Measurements from ENCODE around the gene TOB2. TPM values are rescaled to one million over a fixed set of nuclear protein-coding genes. Genes with fewer than 3 reads are reported as not detected.
A peak's percentile ranks its signal among the peaks of the same experiment; 100 is the strongest.

TOB2 gene
- polyA plus RNA-seq, 1 donor from 2014 or later: 8.2 TPM

- peak overlapping the region; percentile 87 for H3K4me2 ChIP-seq (ENCODE audit: low read length)
- peak overlapping the region; percentile 63 for H3K4me3 ChIP-seq (ENCODE audit: low read length)
- H3K79me2 ChIP-seq (replicated peaks; ENCODE audit: insufficient read depth, low read length): peaks cover 68% of the 10 kb centered on the region
- H3K36me3 ChIP-seq (ENCODE audit: insufficient read depth, low read length): no peaks in the 10 kb centered on the region
- TF ChIP-seq REST (IDR thresholded peaks at IDR 0.05; ENCODE audit: borderline replicate concordance) (peak; percentile 51), EP300 (conservative IDR thresholded peaks at IDR 0.05; ENCODE audit: poor library complexity, severe bottlenecking) (peak; percentile 81), POLR2AphosphoS5 (IDR thresholded peaks at IDR 0.05) (peak; percentile 76), TAF1 (IDR thresholded peaks at IDR 0.05; ENCODE audit: low read depth) (peak; percentile 60), EZH2 (IDR thresholded peaks at IDR 0.05; ENCODE audit: borderline replicate concordance, insufficient read depth, low read length, poor library complexity, severe bottlenecking) (no peak), SMC3 (conservative IDR thresholded peaks at IDR 0.05; ENCODE audit: poor library complexity) (peak; percentile 76), RAD21 (conservative IDR thresholded peaks at IDR 0.05) (peak; percentile 66), MXI1 (conservative IDR thresholded peaks at IDR 0.05; ENCODE audit: poor library complexity, severe bottlenecking) (peak; percentile 58), CTCF (IDR thresholded peaks at IDR 0.05; ENCODE audit: poor library complexity, severe bottlenecking) (peak; percentile 69)
- H3K27ac ChIP-seq (ENCODE audit: low read length): peak overlapping the region; percentile 98
- no peaks in the 10 kb centered on the region for H3K27me3 ChIP-seq (ENCODE audit: insufficient read depth, low read depth, low read length)
- peak overlapping the region; percentile 22 for H2AFZ ChIP-seq (ENCODE audit: low read depth, low read length)
- no peaks in the 10 kb centered on the region for H3K9me2 ChIP-seq (ENCODE audit: insufficient read depth, low read length)
- peaks cover 4% of the 10 kb centered on the region for H3F3A ChIP-seq (ENCODE audit: insufficient read depth, low read length, poor library complexity, severe bottlenecking)
- H3K9ac ChIP-seq (ENCODE audit: low read length): peak overlapping the region; percentile 80
- no peaks in the 10 kb centered on the region for H4K20me1 ChIP-seq (ENCODE audit: insufficient read depth)
- H3K9me3 ChIP-seq (ENCODE audit: low read length): no peaks in the 10 kb centered on the region
Measured at GRCh38 chr22:41479671-41480396, 33.2 kb upstream of the TOB2 start.

- H3K9me2 ChIP-seq (ENCODE audit: insufficient read depth, low read length): no peaks in the 10 kb centered on the region
- H3K36me3 ChIP-seq (ENCODE audit: insufficient read depth, low read length): no peaks in the 10 kb centered on the region
- peak overlapping the region; percentile 63 for H3K4me3 ChIP-seq (ENCODE audit: low read length)
- H4K20me1 ChIP-seq (ENCODE audit: insufficient read depth): no peaks in the 10 kb centered on the region
- TF ChIP-seq CTCF (IDR thresholded peaks at IDR 0.05; ENCODE audit: poor library complexity, severe bottlenecking) (no peak), RAD21 (conservative IDR thresholded peaks at IDR 0.05) (no peak), EZH2 (IDR thresholded peaks at IDR 0.05; ENCODE audit: borderline replicate concordance, insufficient read depth, low read length, poor library complexity, severe bottlenecking) (no peak), MXI1 (conservative IDR thresholded peaks at IDR 0.05; ENCODE audit: poor library complexity, severe bottlenecking) (no peak), POLR2AphosphoS5 (IDR thresholded peaks at IDR 0.05) (no peak), SMC3 (conservative IDR thresholded peaks at IDR 0.05; ENCODE audit: poor library complexity) (no peak), REST (IDR thresholded peaks at IDR 0.05; ENCODE audit: borderline replicate concordance) (no peak), EP300 (conservative IDR thresholded peaks at IDR 0.05; ENCODE audit: poor library complexity, severe bottlenecking) (no peak), TAF1 (IDR thresholded peaks at IDR 0.05; ENCODE audit: low read depth) (no peak)
- H3K27me3 ChIP-seq (ENCODE audit: insufficient read depth, low read depth, low read length): no peaks in the 10 kb centered on the region
- H3K79me2 ChIP-seq (replicated peaks; ENCODE audit: insufficient read depth, low read length): peaks cover 64% of the 10 kb centered on the region
- H3K4me2 ChIP-seq (ENCODE audit: low read length): peak overlapping the region; percentile 87
- peaks cover 4% of the 10 kb centered on the region for H3F3A ChIP-seq (ENCODE audit: insufficient read depth, low read length, poor library complexity, severe bottlenecking)
- peak overlapping the region; percentile 98 for H3K27ac ChIP-seq (ENCODE audit: low read length)
- peak overlapping the region; percentile 80 for H3K9ac ChIP-seq (ENCODE audit: low read length)
- no peaks in the 10 kb centered on the region for H3K9me3 ChIP-seq (ENCODE audit: low read length)
- no peak overlapping the region for H2AFZ ChIP-seq (ENCODE audit: low read depth, low read length)
Measured at GRCh38 chr22:41478891-41479521, 32.4 kb upstream of the TOB2 start.
